ENCODE measurements around the gene EMD. TPM values are rescaled to one million over a fixed set of nuclear protein-coding genes. Genes with fewer than 3 reads are reported as not detected.

The EMD gene
- total and polyA plus RNA-seq, 12 donors = 47.8 to 170 (median 59.6) TPM

GRCh38 chrX:154359362-154360154, 19.5 kb upstream of the EMD start:
- Histone ChIP-seq H3K27me3 (no peaks in the 10 kb centered on the region), H3K4me1 (peaks cover 0 to 45% (median 3%) of the 10 kb centered on the region in 9 donors), H3K27ac (peak overlapping the region in 5 of 10 donors; percentile 12 to 55 (median 21)), H3K36me3 (peaks cover 0 to 100% (median 58%) of the 10 kb centered on the region in 9 donors), H3K9me3 (no peaks in the 10 kb centered on the region), H3K4me3 (no peak overlapping the region)
- WGBS, 2 donors = 68 to 79% methylated on average over 28 to 41 of the region's 41 CpGs
- no peak for TF ChIP-seq CTCF (IDR thresholded peaks at IDR 0.05)
- ATAC-seq (no peak), DNase-seq (no peak)
- intact Hi-C loops (cut with DNase I) = no loop called here

GRCh38 chrX:154360155-154360713, 18.9 kb upstream of the EMD start:
- Histone ChIP-seq H3K27me3 (no peaks in the 10 kb centered on the region), H3K36me3 (peaks cover 0 to 100% (median 55%) of the 10 kb centered on the region in 9 donors), H3K9me3 (no peaks in the 10 kb centered on the region), H3K4me3 (no peak overlapping the region), H3K27ac (peak overlapping the region in 5 of 10 donors; percentile 1 to 55 (median 19)), H3K4me1 (peaks cover 0 to 50% (median 3%) of the 10 kb centered on the region in 9 donors)
- ATAC-seq (peak in 2 of 8 donors; percentile 8 to 12), DNase-seq (no peak)
- WGBS, 2 donors = 65 to 68% methylated on average over 27 to 34 of the region's 34 CpGs
- intact Hi-C loops (cut with DNase I) = no loop called here
- no peak for TF ChIP-seq CTCF (IDR thresholded peaks at IDR 0.05)

DNA sequence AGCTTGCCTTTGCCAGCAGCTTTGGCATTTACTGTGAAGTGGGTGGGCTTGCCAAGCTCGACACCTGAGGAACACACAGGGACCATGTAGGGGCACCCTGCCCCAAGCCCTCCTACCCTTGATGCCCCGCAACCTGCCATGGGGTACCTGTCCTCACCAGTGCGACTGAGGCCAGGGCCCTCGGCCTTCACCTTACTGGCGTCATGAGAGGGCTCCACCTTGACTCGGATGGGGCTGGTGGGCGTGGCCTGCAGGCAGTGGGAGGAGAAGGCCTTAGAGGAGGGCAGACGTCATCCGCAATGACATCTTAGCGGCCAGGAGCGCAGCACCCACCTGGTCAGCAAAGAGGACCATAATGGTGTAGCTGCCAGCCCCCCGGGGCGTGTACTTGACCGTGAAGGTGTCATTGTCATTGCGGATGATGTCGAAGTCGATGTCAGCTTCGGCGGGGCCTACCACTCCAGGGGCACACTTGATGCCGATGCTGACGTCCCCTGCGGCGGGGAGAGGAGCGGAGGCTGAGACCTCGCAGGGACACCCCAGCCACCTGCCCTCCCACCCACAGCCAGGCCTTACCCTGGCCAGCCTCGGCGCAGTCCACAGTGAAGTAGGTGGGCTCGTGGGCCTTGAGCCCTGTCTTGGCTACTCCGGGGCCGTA, 16.9 kb upstream of the EMD start:
- Histone ChIP-seq H3K36me3 (peaks cover 0 to 100% (median 70%) of the 10 kb centered on the region in 9 donors), H3K4me3 (no peak overlapping the region), H3K27ac (peak overlapping the region in 2 of 10 donors; percentile 2 to 12), H3K27me3 (no peaks in the 10 kb centered on the region), H3K4me1 (peaks cover 3 to 58% (median 13%) of the 10 kb centered on the region in 9 donors), H3K9me3 (no peaks in the 10 kb centered on the region)
- TF ChIP-seq CTCF (IDR thresholded peaks at IDR 0.05) = no peak
- no peak for DNase-seq
- intact Hi-C loops (cut with DNase I) = no loop called here
- WGBS, 2 donors = 71 to 81% methylated on average over 21 to 30 of the region's 30 CpGs
- ATAC-seq = no peak

DNA sequence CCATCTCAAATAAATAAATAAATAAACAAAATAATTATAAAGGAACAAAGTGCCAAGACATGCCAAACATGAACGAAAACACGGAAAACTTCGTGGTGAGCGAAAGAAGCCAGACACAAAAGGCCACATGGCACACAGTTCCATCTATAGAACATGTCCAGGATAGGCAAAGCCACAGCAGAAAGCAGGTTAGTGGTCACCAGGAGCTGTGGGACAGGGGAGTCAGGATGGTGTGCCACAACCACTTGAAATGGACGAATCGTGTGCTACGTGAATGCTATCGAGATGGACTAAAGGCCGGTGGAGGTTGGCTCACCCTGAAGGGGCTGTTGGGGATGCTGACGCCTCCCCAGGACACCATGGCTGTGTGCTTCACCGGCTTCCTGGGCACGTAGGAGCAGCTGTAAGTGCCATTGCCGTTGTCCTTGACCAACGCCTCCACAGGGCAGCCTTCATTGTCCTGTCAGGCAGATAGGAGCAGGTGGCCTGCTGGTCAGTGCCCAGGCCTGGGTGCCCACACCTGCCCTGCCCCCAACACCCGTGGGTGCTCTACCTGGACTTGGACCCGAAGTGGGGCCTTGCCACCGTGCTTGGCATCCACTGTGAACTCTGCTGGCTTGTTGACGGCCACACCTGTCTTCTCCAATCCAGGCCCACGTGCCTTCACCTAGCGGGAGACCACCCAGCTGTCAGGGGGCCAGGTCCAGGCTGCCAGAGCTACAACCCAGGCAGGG, 15.2 kb upstream of the EMD start:
- ATAC-seq = no peak
- DNase-seq = no peak
- H3K4me1 ChIP-seq = peaks cover 9 to 64% (median 25%) of the 10 kb centered on the region in 9 donors
- H3K36me3 ChIP-seq = peaks cover 0 to 95% (median 58%) of the 10 kb centered on the region in 9 donors
- 48 to 68% methylated on average over 19 to 20 of the region's 20 CpGs for WGBS, 2 donors
- H3K27ac ChIP-seq = no peak overlapping the region
- H3K27me3 ChIP-seq = no peaks in the 10 kb centered on the region
- H3K4me3 ChIP-seq = no peak overlapping the region
- intact Hi-C loops (cut with DNase I) = no loop called here
- no peak for TF ChIP-seq CTCF (IDR thresholded peaks at IDR 0.05)
- H3K9me3 ChIP-seq = no peaks in the 10 kb centered on the region
